COLO668 (cell line): ENCODE measurements around the gene TNFRSF1B.
"Not testable (repeated sequence)": the region's sequence is repeated elsewhere in the genome, so short reads cannot be mapped to it uniquely, and the experiment has no call there.

Experiments used
- DNase-seq: peaks from one replicate; lab custom pipeline; 2025; ENCODE audit not compliant: unreplicated experiment; lab: John Stamatoyannopoulos, UW

Gene TNFRSF1B

DNA sequence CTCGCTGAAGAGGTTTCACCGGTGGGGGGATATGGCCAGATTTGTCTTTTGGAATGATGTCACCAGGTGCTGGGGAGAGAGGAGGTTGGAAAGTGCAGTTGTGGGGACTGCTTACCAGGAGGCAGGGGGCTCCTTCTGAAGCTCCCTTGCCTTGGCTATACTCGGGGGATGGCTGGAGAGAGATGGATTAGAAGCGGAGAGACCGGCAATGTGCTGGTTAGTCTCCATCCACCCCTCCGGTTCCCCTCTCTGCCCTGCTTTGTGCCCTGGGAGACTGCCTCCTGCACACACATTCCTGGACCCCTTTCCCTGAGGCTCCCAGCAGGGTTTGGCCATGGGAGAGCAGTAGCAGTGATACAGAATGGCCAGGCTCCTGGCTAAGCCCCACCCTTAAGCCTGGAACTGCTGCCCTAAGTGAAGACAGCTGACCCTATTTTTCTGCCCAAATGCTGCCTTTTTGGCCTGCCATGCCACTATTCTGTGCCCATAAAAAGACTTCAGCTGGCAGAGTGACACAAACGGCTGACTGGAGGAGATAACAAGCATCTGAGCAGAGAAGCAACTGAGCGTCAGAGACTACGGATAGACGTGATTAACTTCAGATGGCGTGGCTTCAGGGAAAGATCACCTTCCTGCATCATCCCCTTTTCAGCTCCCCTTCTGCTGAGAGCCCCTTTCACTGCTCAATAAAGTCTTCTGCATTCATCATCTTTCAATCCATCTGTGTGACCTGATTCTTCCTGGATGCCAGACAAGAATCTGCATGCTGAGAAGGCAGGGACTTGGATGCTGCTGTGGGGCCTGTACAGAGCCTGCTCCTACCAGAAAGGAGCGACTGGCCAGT, 48.5 kb downstream of the TNFRSF1B start:
- no peak for DNase-seq

GRCh38 chr1:12219800-12220199, 53.0 kb downstream of the TNFRSF1B start:
- no peak for DNase-seq

DNA sequence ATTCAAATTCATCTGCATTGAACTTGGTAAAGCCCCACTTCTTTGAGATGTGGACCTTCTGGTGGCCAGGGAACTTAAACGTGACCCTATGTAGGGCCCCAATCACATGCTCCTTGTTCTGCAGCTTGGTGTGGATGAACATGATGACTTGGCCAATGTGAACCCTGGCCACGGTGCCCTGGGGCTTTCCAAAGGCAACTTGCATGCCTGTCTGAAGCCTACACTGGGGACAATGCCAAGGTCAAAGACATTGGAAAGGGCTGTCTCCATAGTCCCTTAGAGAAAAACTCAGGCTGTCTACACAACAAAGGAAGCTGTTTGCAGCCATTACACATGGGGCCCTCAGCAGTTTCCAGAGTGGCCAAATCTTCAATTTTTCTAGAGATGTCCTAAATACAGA, 54.1 kb downstream of the TNFRSF1B start:
- no peak for DNase-seq

- DNase-seq, result not testable (repeated sequence)
Observed at GRCh38 chr1:12222700-12223099, 55.9 kb downstream of the TNFRSF1B start.

DNA sequence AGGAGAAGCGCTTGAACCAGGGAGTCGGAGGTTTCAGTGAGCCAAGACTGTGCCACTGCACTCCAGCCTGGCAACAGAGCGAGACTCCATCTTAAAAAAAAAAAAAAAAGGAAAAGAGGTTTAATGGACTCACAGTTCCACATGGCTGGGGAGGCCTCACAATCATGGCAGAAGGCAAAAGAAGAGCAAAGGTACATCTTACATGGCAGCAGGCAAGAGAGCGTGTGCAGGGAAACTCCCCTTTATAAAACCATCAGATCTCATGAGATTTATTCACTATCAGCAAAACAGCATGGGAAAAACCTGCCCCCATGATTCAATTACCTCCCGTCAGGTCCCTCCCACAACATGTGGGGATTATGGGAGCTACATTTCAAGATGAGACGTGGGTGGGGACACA, 57.3 kb downstream of the TNFRSF1B start:
- DNase-seq, result not testable (repeated sequence)

DNA sequence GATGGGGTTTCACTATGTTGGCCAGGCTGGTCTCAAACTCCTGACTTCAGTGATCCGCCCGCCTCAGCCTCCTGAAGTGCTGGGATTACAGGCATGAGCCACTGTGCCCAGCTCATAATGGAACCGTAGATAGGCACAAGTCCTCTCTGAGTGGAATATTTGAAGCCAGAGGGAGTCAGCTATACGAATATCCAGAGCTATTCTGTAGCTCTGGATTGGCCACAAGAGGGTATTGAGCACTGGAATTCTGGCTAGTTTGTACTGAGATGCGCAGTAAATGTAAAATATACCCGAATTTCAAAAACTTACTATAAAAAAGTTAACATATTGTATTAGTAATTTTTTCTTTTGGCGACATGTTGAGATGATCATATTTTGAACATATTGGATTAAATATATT, 62.2 kb downstream of the TNFRSF1B start:
- DNase-seq, result no peak

DNA sequence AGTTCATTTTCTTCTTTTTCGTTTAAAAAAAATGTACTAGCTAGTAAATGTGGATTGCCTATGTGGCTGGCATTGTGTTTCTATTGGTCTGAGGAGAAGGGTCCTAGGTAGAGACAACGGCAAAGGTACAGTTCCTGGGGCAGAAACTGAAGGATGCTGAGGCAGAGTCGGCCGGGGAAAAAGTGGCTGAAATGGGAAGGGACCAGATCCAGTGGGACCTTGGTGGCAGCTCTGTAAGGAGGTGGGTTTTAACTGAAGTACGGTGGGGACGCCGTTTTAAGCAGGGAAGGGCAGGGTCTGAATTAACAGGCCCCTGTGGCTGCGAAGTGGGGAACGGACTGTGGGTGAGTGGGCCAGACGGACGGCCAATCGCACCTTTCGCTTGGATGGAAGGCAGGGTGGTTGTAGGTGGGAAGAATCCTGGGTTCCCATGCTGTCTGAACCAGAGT, 62.6 kb downstream of the TNFRSF1B start:
- no peak for DNase-seq

- DNase-seq, result peak; percentile 97
Observed at GRCh38 chr1:12229835-12230548, 63.2 kb downstream of the TNFRSF1B start, which contains the start of gene VPS13D. VPS13D (plus strand) TSS chr1:12230030; CDS start chr1:12234267, 4,237 bp downstream.

DNA sequence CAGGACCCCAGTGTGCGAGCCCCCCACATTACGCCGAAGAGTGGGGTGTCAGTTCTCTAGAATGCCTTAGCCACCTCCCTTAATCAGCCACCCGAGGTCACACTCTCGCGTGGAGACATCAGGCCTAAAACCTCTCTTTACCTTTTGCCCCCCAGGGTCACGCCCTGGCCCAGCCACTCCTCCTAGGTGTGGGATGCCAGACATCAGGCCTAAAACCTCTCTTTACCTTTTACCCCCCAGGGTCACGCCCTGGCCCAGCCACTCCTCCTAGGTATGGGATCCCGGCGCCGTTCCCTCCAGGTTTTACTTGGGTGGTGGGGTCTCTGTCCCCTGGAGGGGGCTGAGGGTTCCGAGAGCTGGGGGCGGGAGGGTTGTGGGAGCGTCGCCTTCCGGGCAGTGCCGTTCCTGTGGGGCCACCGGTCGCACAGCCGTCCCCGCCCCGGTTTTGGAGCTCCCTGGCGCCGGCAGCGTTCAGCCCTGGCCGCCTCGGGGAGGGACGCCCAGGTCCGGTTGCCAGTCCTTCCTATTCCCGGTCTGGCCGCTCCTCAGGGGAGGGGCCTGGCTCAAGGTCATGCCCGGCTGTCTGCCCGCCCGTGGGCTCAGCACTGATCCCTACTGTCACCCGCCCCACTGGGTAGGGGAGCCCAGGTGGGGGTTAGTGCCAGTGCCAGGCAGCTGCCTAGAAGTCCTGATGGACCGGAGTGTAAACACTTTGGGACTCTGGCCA, 63.9 kb downstream of the TNFRSF1B start:
- DNase-seq, result peak; percentile 53

GRCh38 chr1:12231276-12231595, 64.4 kb downstream of the TNFRSF1B start:
- DNase-seq, result no peak

GRCh38 chr1:12232221-12232620, 65.4 kb downstream of the TNFRSF1B start:
- no peak for DNase-seq

DNA sequence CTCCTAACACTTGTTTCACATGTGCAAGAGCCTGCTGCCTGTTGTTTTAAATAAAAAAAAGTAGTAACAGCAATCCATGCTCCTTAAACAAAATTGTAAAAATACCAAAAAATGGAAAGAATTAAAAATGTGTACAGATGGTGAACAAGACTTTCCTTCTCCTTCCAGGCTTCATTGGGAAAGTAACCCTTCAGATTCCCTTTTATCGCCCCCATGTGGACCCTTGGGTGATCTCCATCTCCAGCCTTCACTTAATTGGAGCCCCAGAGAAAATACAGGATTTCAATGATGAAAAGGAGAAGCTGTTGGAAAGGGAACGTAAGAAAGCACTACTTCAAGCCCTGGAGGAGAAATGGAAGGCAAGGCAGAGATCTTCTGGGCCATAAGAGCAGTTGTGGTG, 77.3 kb downstream of the TNFRSF1B start:
- no peak for DNase-seq

DNA sequence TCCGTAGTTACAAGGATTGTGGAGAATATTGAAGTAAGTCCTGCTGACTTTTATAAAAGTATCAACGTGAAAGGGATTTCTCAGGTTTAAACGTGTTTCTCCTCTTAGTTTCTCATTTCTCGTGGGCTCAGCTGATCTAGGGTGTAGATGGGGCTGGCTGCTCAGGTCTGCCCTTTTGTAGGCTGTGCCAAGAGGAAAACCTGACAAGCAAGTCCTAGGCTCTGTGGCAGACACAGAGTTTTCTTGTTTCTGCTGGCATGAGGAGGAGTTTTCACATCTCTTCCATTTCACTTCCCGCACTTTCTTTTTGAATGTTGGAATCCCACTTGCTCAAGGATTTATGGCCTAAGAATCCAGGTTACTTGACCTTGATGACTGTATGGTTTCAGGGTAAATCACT, 77.8 kb downstream of the TNFRSF1B start:
- no peak for DNase-seq

- no peak for DNase-seq
Observed at GRCh38 chr1:12245116-12245515, 78.3 kb downstream of the TNFRSF1B start.

GRCh38 chr1:12245733-12246132, 78.9 kb downstream of the TNFRSF1B start:
- no peak for DNase-seq

GRCh38 chr1:12246584-12246983, 79.8 kb downstream of the TNFRSF1B start:
- no peak for DNase-seq

GRCh38 chr1:12249181-12249580, 82.4 kb downstream of the TNFRSF1B start:
- DNase-seq, result no peak

GRCh38 chr1:12249748-12250147, 83.0 kb downstream of the TNFRSF1B start:
- DNase-seq, result no peak

DNA sequence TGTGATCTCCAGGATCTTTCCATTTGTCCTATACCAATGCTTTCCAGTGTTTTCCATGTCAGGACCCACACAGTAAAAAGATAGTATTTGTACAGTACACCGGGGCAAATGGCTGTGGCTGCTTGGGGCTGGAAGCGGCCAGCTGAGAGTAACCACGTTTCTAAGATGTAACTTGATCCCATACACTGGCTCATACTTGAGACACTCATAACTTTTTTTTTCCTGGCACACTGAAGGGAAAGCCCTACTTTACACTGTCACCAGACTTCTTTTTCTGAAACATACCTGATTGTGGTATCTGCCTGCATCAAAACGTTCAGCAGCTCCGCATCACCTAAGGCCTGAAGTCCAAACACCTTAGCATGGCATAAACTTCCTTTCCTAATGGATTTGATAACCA, 84.7 kb downstream of the TNFRSF1B start:
- no peak for DNase-seq

GRCh38 chr1:12255913-12256312, 89.1 kb downstream of the TNFRSF1B start:
- no peak for DNase-seq

DNA sequence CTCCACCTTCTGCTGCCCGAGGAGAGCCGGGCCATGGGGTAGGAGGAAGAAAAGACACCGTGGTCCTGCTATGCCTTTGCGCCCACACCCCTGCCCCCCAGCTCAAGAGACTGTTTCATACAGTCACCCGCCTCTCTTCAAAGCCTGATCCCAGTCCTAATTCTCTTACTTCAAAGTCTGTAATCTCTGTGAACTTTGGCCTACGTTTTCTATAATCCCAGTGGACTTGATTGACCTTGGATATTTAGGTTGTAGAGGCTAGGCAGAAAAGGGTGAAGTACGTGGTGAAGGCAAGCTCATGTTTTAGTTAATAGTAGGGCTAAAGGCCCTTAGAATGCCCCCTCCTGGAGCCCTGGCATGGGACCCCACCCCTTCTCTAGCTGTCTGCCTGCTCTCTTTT, 91.5 kb downstream of the TNFRSF1B start:
- no peak for DNase-seq
